GM21528 (cell line): Measurements from ENCODE around the gene POMP.
"Not testable (repeated sequence)": the region's sequence is repeated elsewhere in the genome, so short reads cannot be mapped to it uniquely, and the experiment has no call there.

Source experiments
- ATAC-seq: cut with Tn5 transposase; IDR thresholded peaks from one replicate; pipeline ENCODE4 v1.9.1; 2021; ENCODE audit warnings: mild to moderate bottlenecking, moderate library complexity; ENCODE audit not compliant: unreplicated experiment, low FRiP score

POMP gene

GRCh38 chr13:28636677-28637317 lies 22.1 kb upstream of the POMP start:
- ATAC-seq = no peak

GRCh38 chr13:28637714-28638355 lies 21.1 kb upstream of the POMP start:
- no peak for ATAC-seq

- no peak for ATAC-seq
Observed at GRCh38 chr13:28638756-28639155, 20.2 kb upstream of the POMP start.

- ATAC-seq = no peak
Observed at GRCh38 chr13:28640861-28641599, 17.9 kb upstream of the POMP start.

GRCh38 chr13:28641600-28641926 lies 17.4 kb upstream of the POMP start:
- ATAC-seq = no peak

GRCh38 chr13:28650284-28650683 lies 8.6 kb upstream of the POMP start:
- no peak for ATAC-seq

- no peak for ATAC-seq
Observed at GRCh38 chr13:28651810-28652401, 7.0 kb upstream of the POMP start.

GRCh38 chr13:28653111-28653510 lies 5.8 kb upstream of the POMP start:
- no peak for ATAC-seq

- ATAC-seq = no peak
Observed at GRCh38 chr13:28654276-28654675, 4.7 kb upstream of the POMP start.

- no peak for ATAC-seq
Observed at GRCh38 chr13:28655561-28655960, 3.4 kb upstream of the POMP start.

- no peak for ATAC-seq
Observed at GRCh38 chr13:28657784-28658538, 969 bp upstream of the POMP start.

- ATAC-seq = peak; percentile 21
Observed at GRCh38 chr13:28658539-28658795, 463 bp upstream of the POMP start.

GRCh38 chr13:28659621-28659970 lies 666 bp downstream of the POMP start:
- peak; percentile 32 for ATAC-seq

GRCh38 chr13:28666897-28667488 lies 8.1 kb downstream of the POMP start:
- no peak for ATAC-seq

- ATAC-seq = no peak
Observed at GRCh38 chr13:28671126-28671792, 12.3 kb downstream of the POMP start.

- no peak for ATAC-seq
Observed at GRCh38 chr13:28678809-28679208, 19.9 kb downstream of the POMP start.

- ATAC-seq = no peak
Observed at GRCh38 chr13:28679628-28680027, 20.7 kb downstream of the POMP start.

GRCh38 chr13:28680541-28680940 lies 21.6 kb downstream of the POMP start:
- ATAC-seq = no peak

- not testable (repeated sequence) for ATAC-seq
Observed at GRCh38 chr13:28683169-28683568, 24.2 kb downstream of the POMP start.

- no peak for ATAC-seq
Observed at GRCh38 chr13:28684257-28684656, 25.3 kb downstream of the POMP start.
